GM12801 (cell line): ENCODE results near the gene TIPIN.

Source experiments
- TF ChIP-seq, protein P1 (sequence below): IDR thresholded peaks from one replicate; pipeline ENCODE4 v1.5.1; 2011; ENCODE audit warnings: control low read depth; ENCODE audit not compliant: insufficient read length; ENCODE audit errors: extremely low read depth

Gene TIPIN

DNA sequence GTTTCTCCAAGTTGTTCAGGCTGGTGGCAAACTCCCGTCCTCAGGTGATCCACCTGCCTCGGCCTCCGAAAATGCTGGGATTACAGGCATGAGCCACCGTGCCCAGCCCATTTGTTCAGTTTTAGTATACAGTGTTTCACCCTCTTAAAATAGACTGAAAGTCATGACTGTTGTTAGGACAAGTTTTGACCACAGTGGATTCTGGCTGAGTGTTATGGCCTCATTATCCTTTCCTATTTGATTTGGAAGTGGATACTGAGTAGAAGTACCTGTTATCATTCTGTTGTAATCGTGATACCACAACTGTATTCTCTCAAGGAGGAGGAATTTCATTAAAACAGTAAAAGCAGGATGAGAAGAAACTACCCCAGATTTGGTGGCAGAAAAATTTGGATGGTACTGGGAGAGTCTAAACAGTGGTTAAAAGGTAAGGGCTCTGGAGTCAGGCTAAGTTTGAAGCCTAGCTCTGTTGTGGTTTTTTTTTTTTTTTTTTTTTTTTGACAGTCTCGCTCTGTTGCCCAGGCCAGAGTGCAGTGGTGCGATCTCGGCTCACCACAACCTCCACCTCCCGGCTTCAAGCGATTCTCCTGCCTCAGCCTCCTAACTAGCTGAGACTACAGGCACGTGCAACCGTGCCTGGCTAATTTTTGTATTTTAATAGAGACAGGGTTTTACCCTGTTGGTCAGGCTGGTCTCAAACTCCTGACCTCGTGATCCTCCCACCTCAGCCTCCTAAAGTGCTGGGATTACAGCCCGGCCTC is 32.8 kb upstream of the TIPIN start:
- TF ChIP-seq, protein P1, sequence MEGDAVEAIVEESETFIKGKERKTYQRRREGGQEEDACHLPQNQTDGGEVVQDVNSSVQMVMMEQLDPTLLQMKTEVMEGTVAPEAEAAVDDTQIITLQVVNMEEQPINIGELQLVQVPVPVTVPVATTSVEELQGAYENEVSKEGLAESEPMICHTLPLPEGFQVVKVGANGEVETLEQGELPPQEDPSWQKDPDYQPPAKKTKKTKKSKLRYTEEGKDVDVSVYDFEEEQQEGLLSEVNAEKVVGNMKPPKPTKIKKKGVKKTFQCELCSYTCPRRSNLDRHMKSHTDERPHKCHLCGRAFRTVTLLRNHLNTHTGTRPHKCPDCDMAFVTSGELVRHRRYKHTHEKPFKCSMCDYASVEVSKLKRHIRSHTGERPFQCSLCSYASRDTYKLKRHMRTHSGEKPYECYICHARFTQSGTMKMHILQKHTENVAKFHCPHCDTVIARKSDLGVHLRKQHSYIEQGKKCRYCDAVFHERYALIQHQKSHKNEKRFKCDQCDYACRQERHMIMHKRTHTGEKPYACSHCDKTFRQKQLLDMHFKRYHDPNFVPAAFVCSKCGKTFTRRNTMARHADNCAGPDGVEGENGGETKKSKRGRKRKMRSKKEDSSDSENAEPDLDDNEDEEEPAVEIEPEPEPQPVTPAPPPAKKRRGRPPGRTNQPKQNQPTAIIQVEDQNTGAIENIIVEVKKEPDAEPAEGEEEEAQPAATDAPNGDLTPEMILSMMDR: no peak

GRCh38 chr15:66388576-66388975 is 32.1 kb upstream of the TIPIN start:
- TF ChIP-seq, protein P1: no peak

DNA sequence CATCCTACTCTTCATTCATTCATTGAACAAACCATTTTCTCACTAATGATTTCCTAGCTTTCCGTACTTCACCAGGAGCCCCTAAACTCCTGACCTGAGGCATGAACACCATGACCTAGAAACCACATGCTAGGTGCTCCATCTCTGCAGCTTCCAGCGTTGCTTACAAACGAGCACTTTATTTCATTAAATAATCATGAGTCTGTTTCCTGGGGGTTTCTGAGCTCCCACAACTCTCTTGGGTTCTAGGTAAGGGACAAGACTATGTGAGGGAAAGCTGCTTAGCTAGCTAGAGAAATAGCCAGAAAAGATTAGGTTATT is 31.5 kb upstream of the TIPIN start:
- TF ChIP-seq, protein P1: no peak

GRCh38 chr15:66387163-66388042 is 30.9 kb upstream of the TIPIN start:
- TF ChIP-seq, protein P1: no peak

DNA sequence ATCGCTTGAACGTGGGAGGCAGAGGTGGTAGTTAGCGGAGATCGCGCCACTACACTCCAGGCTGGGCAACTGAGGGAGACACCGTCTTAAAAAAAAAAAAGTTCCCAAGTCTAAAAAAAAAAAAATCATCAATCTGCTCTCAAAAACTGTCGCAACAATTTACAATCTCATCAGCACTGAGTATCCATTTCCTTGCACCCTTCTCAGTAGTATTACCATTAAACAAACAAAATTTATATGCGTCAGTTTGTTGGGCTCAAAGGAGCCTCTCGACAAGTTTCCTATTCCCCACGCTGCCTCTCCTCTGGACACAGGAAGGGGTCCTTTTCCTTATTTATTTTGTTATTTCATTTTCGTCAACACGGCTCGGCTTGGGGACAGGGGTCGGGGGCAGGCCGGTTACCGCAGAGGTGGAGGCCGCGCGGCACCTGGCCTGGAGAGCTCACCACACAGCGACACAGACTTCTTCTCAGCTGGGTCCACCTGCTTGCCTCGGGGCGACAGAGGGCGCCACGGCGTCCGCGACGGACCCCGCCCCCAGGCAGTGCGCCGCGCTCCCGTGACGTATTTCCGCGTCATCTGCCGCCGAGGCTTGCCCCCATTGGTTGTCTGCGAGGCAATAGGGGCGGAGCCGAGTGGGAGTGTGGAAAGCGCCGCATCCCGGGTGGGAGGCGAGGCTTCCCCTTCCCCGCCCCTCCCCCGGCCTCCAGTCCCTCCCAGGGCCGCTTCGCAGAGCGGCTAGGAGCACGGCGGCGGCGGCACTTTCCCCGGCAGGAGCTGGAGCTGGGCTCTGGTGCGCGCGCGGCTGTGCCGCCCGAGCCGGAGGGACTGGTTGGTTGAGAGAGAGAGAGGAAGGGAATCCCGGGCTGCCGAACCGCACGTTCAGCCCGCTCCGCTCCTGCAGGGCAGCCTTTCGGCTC is 30.0 kb upstream of the TIPIN start, which contains the start of gene MAP2K1:
Gene MAP2K1 (plus strand): TSS at position 709 of the 920 bp plus-strand sequence. CDS start 436 bp downstream, outside the sequence.
- TF ChIP-seq, protein P1: no peak

DNA sequence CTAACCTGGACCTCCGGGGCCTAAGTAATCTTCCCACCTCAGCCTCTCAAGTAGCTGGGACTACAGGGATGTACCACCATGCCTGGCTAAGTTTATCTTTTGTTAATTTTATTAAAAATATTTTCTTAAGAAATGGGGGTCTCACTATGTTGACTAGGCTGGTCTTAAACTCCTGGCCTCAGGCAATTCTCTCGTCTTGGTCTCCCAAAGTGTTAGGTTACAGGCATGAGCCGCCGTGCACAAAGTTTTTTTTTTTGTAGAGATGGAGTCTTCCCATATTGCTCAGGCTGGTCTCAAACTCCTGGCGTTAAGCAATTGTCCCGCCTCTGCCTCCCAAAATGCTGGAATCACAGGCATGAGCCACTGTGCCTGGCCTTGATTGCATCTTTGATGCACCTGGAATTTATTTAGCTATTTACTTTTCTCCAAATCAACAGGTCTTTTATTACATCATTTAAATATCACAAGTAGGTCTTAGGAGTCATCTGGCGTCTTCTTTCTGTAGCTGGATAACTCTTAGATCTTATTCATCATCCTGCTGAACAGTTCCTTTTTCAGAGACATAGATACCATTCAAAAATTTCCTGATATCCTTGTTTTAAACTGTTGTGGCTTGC is 22.4 kb upstream of the TIPIN start:
- TF ChIP-seq, protein P1: no peak
